Muscle layer of colon (tissue), 2 donors: ENCODE measurements around the gene SMIM10L1.

Experiments used
- H3K27ac ChIP-seq: one replicate; pipeline ENCODE4 v1.7.0; 2013; ENCODE audit warnings: low read depth, mild to moderate bottlenecking, low read length, moderate library complexity
- H3K27me3 ChIP-seq, 2 donors: one replicate each; pipeline ENCODE4 v1.7.0; 2013; ENCODE audit warnings: low read length in 2 of 2, mild to moderate bottlenecking in 2 of 2; ENCODE audit not compliant: insufficient read depth in 2 of 2, control insufficient read depth in 1 of 2
- H3K36me3 ChIP-seq: one replicate; pipeline ENCODE4 v1.7.0; 2013; ENCODE audit warnings: mild to moderate bottlenecking, low read length; ENCODE audit not compliant: insufficient read depth
- H3K4me1 ChIP-seq: one replicate; pipeline ENCODE4 v1.7.0; 2013; ENCODE audit warnings: mild to moderate bottlenecking, low read length; ENCODE audit not compliant: insufficient read depth
- H3K4me3 ChIP-seq, 2 donors: one replicate each; pipeline ENCODE4 v1.7.0; 2013; ENCODE audit warnings: low read length in 2 of 2, low read depth in 1 of 2, mild to moderate bottlenecking in 1 of 2, moderate library complexity in 1 of 2
- H3K9ac ChIP-seq: one replicate; pipeline ENCODE4 v1.7.0; 2013; ENCODE audit warnings: low read length
- H3K9me3 ChIP-seq: one replicate; pipeline ENCODE4 v1.7.0; 2013; ENCODE audit warnings: mild to moderate bottlenecking, low read length
- donor health status: abdominal sarcoma.
- donor health status: Adenocarcinoma of cecum.

Gene SMIM10L1

GRCh38 chr12:11171145-11171968 lies at the start of gene SMIM10L1:
Gene SMIM10L1 (plus strand): TSS chr12:11171194. CDS start chr12:11171357, 163 bp downstream.
- peak within 1 kb of the TSS; percentile 10 to 75 for H3K4me3 ChIP-seq
- H3K9me3 ChIP-seq = no peaks in the 10 kb centered on the region
- peak within 1 kb of the TSS; percentile 72 for H3K9ac ChIP-seq
- H3K4me1 ChIP-seq = peaks cover 18% of the 10 kb centered on the region
- H3K27me3 ChIP-seq = no peaks in the 10 kb centered on the region
- H3K36me3 ChIP-seq = no peaks in the 10 kb centered on the region
- peak within 1 kb of the TSS; percentile 36 for H3K27ac ChIP-seq

GRCh38 chr12:11130382-11130781 lies 40.6 kb upstream of the SMIM10L1 start:
- Histone ChIP-seq H3K4me1 (no peaks in the 10 kb centered on the region), H3K27me3 (no peaks in the 10 kb centered on the region), H3K9ac (no peak overlapping the region), H3K4me3 (no peak overlapping the region), H3K9me3 (no peaks in the 10 kb centered on the region), H3K36me3 (no peaks in the 10 kb centered on the region), H3K27ac (no peak overlapping the region)

- H3K4me1 ChIP-seq = no peaks in the 10 kb centered on the region
- no peaks in the 10 kb centered on the region for H3K9me3 ChIP-seq
- no peaks in the 10 kb centered on the region for H3K27me3 ChIP-seq
- H3K27ac ChIP-seq = no peak overlapping the region
- H3K36me3 ChIP-seq = no peaks in the 10 kb centered on the region
- no peak overlapping the region for H3K9ac ChIP-seq
- no peak overlapping the region for H3K4me3 ChIP-seq
These were observed 40.0 kb upstream of the SMIM10L1 start for GRCh38 chr12:11130999-11131398.

- H3K4me1 ChIP-seq = no peaks in the 10 kb centered on the region
- no peak overlapping the region for H3K27ac ChIP-seq
- no peak overlapping the region for H3K9ac ChIP-seq
These were observed 37.8 kb upstream of the SMIM10L1 start for GRCh38 chr12:11133162-11133561.

GRCh38 chr12:11133816-11134215 lies 37.2 kb upstream of the SMIM10L1 start:
- no peaks in the 10 kb centered on the region for H3K27me3 ChIP-seq
- H3K4me3 ChIP-seq = no peak overlapping the region
- no peak overlapping the region for H3K27ac ChIP-seq
- H3K9me3 ChIP-seq = no peaks in the 10 kb centered on the region
- no peaks in the 10 kb centered on the region for H3K4me1 ChIP-seq
- H3K36me3 ChIP-seq = no peaks in the 10 kb centered on the region
- no peak overlapping the region for H3K9ac ChIP-seq

More at GRCh38 chr12:11133162-11133561, 37.8 kb upstream of the SMIM10L1 start:
- Histone ChIP-seq H3K27me3 (no peaks in the 10 kb centered on the region), H3K4me3 (no peak overlapping the region), H3K9me3 (no peaks in the 10 kb centered on the region), H3K36me3 (no peaks in the 10 kb centered on the region)

- Histone ChIP-seq H3K27me3 (no peaks in the 10 kb centered on the region), H3K4me1 (no peaks in the 10 kb centered on the region), H3K27ac (no peak within 1 kb of the TSS), H3K36me3 (no peaks in the 10 kb centered on the region), H3K9ac (no peak within 1 kb of the TSS), H3K4me3 (no peak within 1 kb of the TSS), H3K9me3 (no peaks in the 10 kb centered on the region)
These were observed 36.7 kb upstream of the SMIM10L1 start, which contains the start of gene TAS2R30 for GRCh38 chr12:11134305-11134704. Gene TAS2R30 (minus strand): TSS chr12:11134644. CDS start chr12:11134244, 400 bp downstream.

- Histone ChIP-seq H3K4me3 (no peak overlapping the region), H3K27me3 (no peaks in the 10 kb centered on the region), H3K36me3 (no peaks in the 10 kb centered on the region), H3K4me1 (no peaks in the 10 kb centered on the region), H3K9ac (no peak overlapping the region), H3K27ac (no peak overlapping the region), H3K9me3 (no peaks in the 10 kb centered on the region)
These were observed 34.9 kb upstream of the SMIM10L1 start for GRCh38 chr12:11136075-11136474.

GRCh38 chr12:11143352-11143751 lies 27.6 kb upstream of the SMIM10L1 start:
- Histone ChIP-seq H3K36me3 (no peaks in the 10 kb centered on the region), H3K27me3 (no peaks in the 10 kb centered on the region)

GRCh38 chr12:11144297-11144696 lies 26.7 kb upstream of the SMIM10L1 start:
- H3K9me3 ChIP-seq = no peaks in the 10 kb centered on the region
- no peak overlapping the region for H3K27ac ChIP-seq

More at GRCh38 chr12:11143352-11143751, 27.6 kb upstream of the SMIM10L1 start:
- Histone ChIP-seq H3K4me1 (no peaks in the 10 kb centered on the region), H3K27ac (no peak overlapping the region), H3K9ac (no peak overlapping the region), H3K4me3 (no peak overlapping the region), H3K9me3 (no peaks in the 10 kb centered on the region)

GRCh38 chr12:11147420-11147819 lies 23.6 kb upstream of the SMIM10L1 start:
- Histone ChIP-seq H3K27me3 (no peaks in the 10 kb centered on the region), H3K9me3 (no peaks in the 10 kb centered on the region), H3K4me3 (no peak overlapping the region), H3K4me1 (no peaks in the 10 kb centered on the region), H3K9ac (no peak overlapping the region), H3K27ac (no peak overlapping the region), H3K36me3 (no peaks in the 10 kb centered on the region)

More at GRCh38 chr12:11144297-11144696, 26.7 kb upstream of the SMIM10L1 start:
- H3K4me3 ChIP-seq = no peak overlapping the region
- H3K4me1 ChIP-seq = no peaks in the 10 kb centered on the region
- H3K9ac ChIP-seq = no peak overlapping the region
- no peaks in the 10 kb centered on the region for H3K36me3 ChIP-seq
- no peaks in the 10 kb centered on the region for H3K27me3 ChIP-seq

GRCh38 chr12:11150832-11151231 lies 20.2 kb upstream of the SMIM10L1 start:
- H3K27ac ChIP-seq = no peak overlapping the region
- peaks cover 3% of the 10 kb centered on the region for H3K4me1 ChIP-seq
- no peak overlapping the region for H3K9ac ChIP-seq
- H3K36me3 ChIP-seq = no peaks in the 10 kb centered on the region
- no peak overlapping the region for H3K4me3 ChIP-seq
- no peaks in the 10 kb centered on the region for H3K27me3 ChIP-seq
- no peaks in the 10 kb centered on the region for H3K9me3 ChIP-seq

GRCh38 chr12:11152725-11153124 lies 18.3 kb upstream of the SMIM10L1 start:
- no peaks in the 10 kb centered on the region for H3K36me3 ChIP-seq
- no peak overlapping the region for H3K27ac ChIP-seq
- H3K9ac ChIP-seq = no peak overlapping the region
- no peaks in the 10 kb centered on the region for H3K27me3 ChIP-seq
- H3K4me3 ChIP-seq = no peak overlapping the region
- H3K4me1 ChIP-seq = peaks cover 3% of the 10 kb centered on the region
- H3K9me3 ChIP-seq = no peaks in the 10 kb centered on the region
